HG03354 (cell line): ENCODE data around the gene ELMO1.

ENCODE experiments used
- ATAC-seq: cut with Tn5 transposase; IDR thresholded peaks from one replicate; pipeline ENCODE4 v1.9.1; 2021; ENCODE audit warnings: mild to moderate bottlenecking; ENCODE audit not compliant: unreplicated experiment, poor library complexity, severe bottlenecking

ELMO1 gene

DNA sequence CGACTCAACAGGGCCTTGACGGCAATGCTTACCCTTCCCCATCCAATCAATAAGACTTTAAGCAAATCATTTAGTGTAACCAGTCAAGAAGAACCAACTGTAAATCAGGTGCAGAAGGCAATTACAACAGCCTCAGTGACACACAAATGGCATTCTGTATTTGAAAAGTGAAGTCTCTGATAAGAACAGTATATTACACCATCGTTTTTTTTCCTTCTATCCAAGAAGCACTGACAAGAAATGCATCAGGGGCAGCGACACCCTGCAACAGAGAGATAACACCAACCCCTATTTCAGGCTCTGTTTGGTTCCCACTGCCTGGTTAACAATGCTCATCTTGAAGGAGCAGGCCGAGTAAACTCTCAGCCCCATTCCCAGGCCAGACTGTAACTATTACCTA lies 520.4 kb downstream of the ELMO1 start:
- ATAC-seq = no peak

DNA sequence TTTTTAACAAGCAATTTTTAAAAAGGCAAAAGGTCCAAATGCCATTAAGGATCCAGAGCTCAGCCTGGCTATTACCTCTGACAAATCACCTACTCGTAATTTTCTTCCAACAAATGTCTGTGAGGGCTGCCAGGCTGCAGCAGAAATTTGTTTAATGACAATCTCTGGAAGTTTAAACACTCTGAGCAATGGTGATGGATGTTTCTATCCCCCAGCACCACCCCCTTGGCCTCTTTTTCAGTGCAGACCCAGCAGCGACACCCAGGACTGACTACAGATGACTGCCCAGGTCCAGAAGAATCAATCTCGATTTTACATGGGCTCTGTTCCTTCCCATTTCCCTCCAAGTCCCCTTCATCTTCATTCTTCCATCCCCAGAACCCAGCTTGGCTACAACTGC lies 523.0 kb downstream of the ELMO1 start:
- no peak for ATAC-seq

DNA sequence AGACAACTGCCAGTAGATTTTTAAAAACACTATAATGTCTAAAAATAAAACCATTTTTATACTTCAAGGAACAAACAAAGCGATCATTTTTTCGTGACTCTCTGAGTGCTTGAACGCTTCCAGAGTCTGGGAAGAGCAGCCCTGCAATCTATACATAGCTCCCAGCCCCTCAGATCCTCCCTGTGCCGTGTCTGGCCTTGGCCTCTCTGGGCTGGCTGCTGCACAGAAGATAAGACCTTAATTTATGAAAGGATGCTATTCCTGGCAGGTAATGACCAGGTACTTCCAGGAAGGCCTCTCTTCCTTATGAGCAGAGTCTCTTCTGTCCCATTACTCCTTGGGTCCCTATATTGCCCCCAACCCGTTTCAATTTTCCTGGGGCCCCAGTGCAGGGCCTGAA lies 523.5 kb downstream of the ELMO1 start:
- no peak for ATAC-seq

DNA sequence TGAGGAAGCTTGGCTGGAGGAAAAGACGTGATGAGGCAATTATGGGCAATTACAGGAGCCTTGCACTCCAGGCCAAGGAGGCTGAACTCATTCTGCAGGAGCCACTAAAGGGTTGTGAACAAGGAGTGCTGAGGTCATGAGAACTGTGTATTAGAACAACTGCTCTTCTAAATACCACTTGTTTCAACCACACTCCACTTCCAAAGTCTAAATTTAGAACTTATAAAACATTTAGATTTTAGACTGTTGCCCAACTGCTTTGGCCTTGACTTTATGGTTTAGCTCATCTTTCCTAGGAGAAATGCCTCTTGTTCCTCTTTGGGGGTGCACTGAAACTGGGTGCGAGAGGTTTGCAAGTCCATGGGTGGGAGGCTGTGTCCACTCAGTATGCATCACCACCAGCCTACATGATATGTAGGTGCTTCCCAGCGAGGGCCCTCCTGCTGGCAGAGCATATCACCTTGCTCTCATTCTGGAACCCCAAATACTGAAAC lies 524.7 kb downstream of the ELMO1 start:
- no peak for ATAC-seq

DNA sequence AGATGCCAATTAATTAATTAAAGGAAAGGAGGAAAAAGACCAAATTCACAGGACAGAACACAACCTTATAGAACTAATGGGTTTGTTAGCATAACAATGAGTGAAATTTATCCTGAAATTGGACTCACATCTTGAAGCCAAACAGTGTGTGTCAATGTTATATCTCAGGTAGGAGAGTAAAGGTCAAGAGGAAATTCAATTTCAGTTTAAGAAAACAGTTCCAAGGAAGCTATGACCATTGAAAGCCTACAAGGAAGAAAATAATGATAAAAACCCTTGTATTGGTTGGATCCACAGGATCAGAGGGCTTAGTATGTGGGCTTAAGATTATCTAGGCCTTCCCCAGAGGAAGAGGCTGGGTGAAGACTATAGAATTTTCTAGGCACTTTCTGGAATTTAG lies 525.5 kb downstream of the ELMO1 start:
- ATAC-seq = no peak

DNA sequence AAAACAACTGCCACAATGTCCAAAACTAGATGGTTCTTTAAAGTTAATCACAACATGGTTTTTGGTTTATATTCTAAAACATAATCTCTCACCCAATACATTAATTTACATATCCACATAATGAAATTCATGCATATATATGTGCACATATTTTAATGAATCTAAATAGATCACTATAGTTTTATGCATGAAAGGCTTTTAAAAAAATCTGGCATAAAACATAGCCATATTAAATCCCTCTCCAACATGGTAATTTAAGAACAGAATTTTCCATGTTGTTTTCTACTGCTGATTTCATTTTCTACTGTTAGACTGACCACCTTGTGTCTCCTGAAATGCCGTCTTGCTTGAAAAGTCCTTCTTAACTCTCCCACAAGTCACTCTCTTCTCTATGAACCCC lies 528.2 kb downstream of the ELMO1 start:
- no peak for ATAC-seq

DNA sequence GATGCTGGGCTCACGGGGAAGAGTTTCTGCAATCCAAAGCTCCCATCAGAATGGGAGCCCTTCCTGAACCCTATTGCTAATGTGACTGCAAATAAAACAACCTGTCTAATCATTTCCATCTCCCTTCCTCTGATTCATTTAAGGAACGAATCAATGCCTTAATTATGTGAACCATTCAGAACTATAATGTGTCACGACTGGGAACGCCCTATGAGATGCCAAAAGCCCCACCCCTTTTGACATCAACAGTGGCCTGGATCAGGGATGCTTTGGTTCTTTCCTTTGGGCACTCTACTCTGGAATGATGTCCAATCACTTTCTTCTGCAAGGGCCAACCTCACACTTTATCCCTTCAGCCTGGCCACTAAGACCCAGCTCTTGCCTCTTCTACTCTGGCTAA lies 528.9 kb downstream of the ELMO1 start:
- no peak for ATAC-seq

DNA sequence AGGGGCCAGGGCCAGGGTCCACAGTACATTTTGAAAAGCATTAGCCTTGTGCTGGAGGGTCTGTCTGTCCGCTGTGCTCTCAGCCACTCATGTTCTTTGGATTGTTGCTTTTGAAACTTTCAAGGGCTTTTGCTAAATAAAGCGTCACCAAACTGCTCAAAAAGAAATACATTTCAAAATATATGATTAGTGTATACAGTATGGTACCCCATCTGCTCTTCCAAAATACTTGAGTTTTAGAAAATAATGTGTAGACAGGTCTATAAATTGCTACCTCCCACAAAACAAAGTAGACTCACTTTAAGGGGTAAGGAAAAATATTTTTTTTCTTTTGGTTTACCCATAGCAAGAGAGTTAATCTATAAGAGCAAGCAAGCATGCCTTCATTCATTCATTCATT lies 530.1 kb downstream of the ELMO1 start:
- ATAC-seq = no peak

DNA sequence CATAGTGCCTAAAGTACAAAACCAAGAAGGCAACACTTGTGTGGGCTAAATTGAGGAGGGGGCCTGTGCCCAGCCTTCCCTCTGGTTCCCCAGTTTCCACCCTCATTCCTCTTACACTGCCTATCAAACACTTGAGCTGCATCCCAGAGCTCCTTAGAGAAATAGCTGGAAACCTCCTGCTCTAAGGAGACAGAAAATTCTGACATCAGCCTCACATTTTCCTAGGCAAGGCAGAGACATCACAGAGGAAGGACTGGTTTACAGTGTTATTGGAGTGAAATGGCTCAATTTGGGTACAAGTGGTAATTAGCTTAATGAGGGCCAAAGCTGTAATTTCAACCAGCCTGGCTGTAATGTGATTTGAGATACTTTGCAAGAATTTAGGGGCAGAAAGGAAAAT lies 532.0 kb downstream of the ELMO1 start:
- no peak for ATAC-seq

DNA sequence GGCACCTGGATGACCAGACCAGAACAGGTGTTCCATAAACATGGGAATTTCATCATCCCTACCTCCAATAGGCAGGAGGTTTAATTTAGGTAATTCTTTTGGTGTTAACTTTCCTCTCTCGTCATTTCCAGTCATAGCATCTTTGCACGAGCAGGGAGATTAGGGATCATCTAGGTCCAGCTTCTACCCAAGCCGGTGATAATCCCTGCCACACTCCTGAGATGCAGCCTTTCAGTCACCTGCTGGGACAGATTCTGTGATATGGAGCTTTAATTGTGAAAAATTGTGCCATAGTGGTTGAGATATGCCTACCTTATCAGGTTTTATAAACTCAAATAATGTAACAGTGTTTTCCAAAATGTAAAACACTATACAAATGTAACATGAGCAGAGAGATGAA lies 532.5 kb downstream of the ELMO1 start:
- ATAC-seq = no peak

DNA sequence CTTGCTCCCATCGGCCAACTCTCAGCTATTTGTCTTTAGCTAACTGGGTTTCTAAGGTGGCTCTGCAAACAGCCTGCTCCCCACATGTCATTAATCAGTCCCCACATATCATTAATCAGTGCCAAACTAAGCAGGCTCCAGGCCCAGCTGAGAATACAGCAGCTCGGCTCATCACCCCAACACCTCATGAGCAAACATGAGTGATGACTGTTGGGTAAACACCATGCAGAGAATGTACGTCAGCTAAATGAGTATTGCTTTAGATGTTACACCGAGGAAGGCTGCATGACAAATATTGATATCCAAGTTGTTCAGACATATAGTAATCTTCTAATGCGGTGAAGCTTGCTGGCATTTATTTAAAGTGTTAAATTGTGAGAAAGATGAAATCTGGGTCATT lies 536.9 kb downstream of the ELMO1 start:
- ATAC-seq = no peak

DNA sequence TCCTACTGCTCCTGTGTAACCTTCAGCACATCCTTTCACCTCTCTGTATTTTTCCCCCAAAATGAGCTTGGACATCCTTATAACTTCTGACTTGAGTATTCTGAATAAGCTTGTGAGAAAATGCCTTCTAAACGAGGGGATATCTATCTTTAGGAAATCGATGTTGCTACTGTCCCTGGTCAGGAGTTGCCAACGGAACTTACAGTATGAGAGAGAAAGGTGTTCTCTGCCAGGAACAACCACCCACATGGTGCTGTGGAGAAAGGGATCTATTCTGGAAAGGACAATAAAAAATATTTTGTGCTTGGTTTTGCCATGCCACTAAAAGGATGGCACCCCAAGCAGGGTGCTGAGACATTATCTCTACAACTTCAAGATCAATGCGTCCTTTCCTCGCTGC lies 537.8 kb downstream of the ELMO1 start:
- no peak for ATAC-seq

DNA sequence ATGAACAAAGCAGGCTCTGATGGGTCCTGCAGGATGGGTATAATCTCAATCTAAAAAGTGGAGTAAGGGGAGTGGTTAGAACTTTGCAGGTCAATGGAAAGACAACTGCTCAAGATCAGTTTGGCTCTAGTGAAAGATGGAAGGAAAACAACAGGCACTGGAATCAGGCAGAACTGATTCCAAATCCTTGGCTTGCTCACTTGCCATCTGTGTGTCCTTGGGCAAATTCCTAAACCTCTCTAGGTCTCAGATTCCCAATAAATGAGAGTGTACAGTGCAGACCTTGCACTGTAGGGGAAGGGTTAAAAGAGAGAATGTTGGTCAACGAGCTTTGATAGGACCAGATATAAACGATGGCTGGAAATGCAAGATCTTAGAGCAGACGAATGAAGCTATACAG lies 538.3 kb downstream of the ELMO1 start:
- no peak for ATAC-seq

DNA sequence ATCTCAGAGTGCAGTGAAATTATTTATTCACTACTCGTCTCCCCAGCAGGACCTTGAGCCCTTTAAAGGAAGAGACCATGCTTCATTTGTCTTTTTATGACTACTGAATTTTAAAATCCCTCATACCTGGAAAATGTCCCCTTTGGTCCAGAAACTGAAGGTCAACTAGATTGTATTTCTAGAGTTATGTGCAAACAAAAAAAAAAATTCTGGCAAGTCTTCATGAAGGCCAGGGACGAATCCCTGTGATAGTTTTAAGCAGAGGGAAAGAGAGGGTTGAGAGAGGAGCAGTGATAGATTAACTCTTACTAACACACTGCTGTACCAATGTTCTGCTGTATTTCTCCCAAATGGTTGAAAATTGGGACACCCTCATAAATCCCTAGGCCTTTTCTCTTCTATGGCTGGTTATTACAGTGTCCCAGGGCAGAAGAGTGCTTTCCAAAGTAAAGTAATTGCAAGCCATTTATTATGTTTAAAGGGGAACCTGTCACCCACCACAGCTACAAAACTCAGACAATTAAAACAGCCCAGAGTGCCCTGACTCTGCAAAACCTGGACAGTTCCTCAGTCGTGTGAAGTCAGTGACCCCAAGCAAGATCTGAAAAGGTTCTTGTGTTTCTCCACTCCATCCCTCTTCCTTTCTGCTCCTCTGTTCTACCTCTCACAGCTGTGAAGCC lies 541.6 kb downstream of the ELMO1 start:
- ATAC-seq = no peak

DNA sequence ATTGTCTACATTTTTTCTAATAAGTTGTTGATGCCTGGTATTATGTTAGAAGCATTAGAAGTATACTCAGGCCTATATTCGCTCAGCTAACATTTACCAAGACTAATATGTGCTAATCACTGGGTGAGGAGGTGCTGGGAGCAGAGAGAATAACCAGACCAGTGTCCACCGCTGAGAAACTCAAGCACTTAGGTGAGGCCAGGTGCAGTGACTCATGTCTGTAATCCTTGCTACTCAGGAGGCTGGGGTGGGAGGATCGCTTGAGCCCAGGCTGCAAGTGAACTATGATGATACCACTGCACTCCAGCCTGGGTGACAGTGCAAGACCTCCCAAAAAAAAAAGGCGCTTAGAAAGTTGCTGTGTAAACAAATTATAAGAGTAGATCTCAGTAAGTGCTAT lies 542.2 kb downstream of the ELMO1 start:
- ATAC-seq = no peak

DNA sequence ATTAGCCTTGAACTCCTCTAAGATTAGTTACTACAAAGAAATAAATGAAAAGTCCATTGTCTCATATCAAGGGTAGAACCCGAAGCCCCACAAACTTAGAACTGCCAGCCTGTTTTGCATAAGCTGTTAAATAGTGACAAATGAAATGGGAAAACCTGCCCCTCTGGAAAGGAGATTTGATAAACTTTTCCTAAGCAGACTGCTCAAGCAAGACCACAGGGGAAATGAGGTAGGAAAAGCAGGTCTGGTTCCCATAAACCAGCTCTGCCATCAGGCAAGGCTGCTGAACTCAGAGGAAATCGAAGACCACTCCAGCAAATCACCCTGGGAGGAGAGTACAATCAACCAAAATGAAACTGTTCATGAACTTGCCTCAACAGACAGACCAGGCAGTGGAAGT lies 542.8 kb downstream of the ELMO1 start:
- ATAC-seq = no peak

DNA sequence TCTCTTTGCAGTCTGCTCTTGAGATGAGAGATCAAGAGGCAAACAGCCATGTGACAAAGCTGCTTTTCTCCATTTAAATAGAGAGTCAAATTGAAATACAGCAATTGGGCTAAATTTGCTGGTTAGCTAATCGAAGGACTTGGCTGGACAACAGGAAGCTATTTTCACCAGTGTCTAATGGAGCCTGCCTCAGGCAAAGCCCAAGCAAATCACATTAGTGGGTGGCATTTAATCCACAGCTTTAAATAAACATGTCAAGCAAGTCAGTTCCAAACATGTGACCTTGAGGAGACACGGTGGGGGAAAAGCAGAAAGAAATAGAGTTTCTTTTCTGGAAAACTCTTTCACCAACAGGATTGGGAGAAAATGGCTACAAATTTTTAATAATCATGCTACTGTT lies 543.9 kb downstream of the ELMO1 start:
- ATAC-seq = no peak

DNA sequence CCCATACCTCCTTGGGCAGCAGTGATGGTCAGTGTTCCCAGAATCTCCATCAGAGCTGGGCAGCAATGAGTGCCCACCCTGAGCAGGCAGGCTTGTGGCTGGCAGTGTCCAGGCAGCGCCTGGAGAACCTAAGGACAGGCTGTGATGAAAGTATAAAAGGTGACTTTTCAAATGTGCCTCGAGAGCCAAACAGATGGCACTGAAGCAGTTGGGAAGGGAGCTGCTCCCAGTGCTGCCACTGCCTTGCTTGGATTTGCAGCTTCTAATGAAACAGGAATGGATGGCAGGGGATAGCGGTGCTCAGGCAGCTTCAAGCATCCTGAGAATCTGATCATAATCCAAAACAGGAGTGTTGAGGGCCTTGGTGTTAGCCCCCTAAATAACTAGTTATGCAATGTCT lies 544.6 kb downstream of the ELMO1 start:
- no peak for ATAC-seq

DNA sequence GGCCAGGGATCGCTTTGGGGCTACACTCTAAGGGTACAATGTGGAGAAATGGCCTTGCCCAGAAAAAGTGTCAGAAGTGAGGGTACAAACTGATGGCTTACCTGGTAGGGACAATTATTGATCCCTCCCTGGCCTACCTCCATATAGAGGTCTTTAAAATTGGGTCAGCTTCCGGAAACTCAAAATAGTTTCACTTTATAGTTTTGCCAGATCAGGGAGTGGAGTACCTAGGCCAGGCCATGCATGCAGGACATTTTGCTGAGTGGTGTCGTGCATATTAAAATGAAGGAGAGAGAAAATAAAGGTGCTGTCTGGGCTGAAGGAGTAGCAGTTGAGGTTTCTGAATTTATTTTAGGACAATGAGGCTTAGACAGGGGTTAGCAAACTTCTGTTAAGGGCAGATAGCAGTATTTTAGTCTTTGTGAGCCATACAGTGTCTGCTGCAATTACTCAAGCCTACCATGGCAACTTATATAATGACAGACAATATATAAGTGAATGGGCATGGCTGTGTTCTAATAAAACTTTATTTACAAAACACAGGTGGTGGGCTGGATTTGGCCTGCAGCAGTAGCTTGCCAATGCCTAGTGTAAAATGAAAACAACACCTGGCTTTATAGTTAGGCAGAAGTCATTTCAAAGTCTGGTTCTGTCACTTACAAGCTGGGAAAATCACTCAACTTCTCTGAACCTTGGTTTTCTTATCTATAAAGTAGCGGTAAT lies 547.5 kb downstream of the ELMO1 start:
- ATAC-seq = no peak

DNA sequence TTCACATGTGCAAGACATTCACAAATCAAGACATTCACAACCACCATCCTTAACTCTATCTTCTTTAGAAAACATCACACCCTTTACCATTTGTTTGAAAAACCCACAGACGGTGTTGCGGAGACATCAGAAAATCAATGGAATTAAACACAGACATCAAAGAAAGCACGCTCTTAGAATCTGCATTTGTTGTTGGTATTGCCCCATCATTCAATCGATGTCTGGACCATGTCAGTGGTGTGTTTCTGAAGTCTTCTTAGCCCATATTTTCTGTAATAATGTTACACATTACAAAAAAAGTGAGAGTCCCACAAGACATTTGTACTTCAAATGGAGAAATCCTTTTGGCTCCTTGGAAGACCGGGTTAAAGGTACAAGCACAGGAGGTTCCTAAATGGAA lies 550.5 kb downstream of the ELMO1 start:
- ATAC-seq = no peak

DNA sequence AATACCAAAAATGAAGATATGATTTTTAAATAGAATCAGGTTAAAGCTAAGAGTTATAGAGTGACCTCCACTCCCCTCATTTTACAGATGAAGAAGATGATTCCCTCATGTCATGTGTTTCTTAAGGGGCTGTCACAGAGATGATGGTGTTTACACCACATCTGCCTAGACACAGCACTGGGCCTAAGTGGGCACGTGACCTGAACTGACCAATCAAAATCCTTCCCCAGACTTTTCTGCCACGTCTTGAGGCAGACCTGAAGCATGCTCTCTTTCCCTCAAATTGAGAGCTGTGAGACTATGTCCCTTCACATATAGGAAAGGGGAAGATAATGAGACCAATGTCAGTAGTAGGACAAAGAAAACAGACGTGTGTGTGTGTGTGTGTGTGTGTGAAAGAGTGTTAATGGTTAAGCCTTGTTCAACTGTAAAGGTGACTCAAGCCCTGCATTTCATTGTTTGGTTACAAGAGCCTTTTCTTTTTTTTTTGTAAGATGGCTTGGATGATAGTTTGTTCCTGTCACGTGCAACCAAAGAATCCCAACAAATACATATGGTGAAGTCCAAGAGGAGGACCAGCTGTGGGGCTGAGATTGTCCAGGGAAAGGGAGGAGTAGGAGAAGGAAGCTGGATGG lies 551.6 kb downstream of the ELMO1 start:
- no peak for ATAC-seq
